ENCODE results near the gene RMND1. TPM values are rescaled to one million over a fixed set of nuclear protein-coding genes. Genes with fewer than 3 reads are reported as not detected.

The RMND1 gene
- total RNA-seq, 1 donor from 2014 or later = 18.5 TPM

DNA sequence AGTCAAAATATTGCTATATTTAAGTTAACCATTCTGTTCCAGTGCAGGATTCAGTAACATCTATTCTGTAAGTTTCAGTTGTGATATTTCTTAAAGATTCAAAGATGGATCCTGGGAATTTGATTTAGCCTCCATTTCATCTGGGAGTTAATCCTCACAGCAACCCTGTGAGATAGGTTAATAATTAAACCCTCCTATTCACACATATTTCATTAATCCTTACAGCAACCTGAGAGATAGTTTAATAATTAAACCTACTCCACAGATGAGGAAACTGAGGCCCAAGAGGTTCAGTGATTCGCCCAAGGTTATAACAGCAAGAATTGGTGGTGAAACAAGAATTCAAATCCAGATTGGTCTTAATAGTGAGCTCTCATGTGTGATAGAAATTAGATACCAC lies 49.7 kb downstream of the RMND1 start:
- intact Hi-C loops (cut with micrococcal nuclease) = no loop called here
- no peaks in the 10 kb centered on the region for H3K27me3 Mint-ChIP-seq (ENCODE audit: low read depth)
- H3K36me3 Mint-ChIP-seq (ENCODE audit: low read depth) = peaks cover 51% of the 10 kb centered on the region
- no peaks in the 10 kb centered on the region for H3K9me3 Mint-ChIP-seq
- DNase-seq (ENCODE audit: low spot score) = no peak
- H3K4me1 Mint-ChIP-seq (ENCODE audit: low read depth) = peaks cover 39% of the 10 kb centered on the region
- no peak overlapping the region for H3K27ac Mint-ChIP-seq
- H3K4me3 Mint-ChIP-seq (ENCODE audit: low read depth) = no peak overlapping the region

- Mint-ChIP-seq H3K4me3 (ENCODE audit: low read depth) (no peak overlapping the region), H3K27ac (no peak overlapping the region), H3K4me1 (ENCODE audit: low read depth) (peaks cover 46% of the 10 kb centered on the region), H3K27me3 (ENCODE audit: low read depth) (no peaks in the 10 kb centered on the region), H3K36me3 (ENCODE audit: low read depth) (peaks cover 49% of the 10 kb centered on the region), H3K9me3 (no peaks in the 10 kb centered on the region)
- intact Hi-C loops (cut with micrococcal nuclease) = no loop called here
- no peak for DNase-seq (ENCODE audit: low spot score)
Observed at GRCh38 chr6:151400473-151400872, 51.5 kb downstream of the RMND1 start.

DNA sequence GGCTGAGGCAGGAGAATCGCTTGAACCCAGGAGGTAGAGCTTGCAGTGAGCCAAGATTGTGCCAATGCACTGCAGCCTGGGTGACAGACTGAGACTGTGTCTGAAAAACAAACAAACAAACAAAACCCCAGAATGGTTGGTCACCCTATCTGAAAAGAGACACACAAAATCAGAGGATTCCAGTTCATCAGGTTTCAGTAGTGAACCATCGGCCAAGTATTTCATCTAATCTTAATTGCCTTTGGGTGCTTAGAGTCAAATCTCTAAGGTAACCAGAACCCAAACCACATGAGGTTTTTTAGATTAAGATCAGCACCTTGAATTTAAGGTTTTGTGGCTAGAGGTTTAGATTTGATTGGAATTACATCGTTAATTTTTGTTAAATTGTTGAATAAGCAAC lies 52.2 kb downstream of the RMND1 start:
- intact Hi-C loops (cut with micrococcal nuclease) = loop anchor here (10.0 kb wide), 1 partner anchor 905 kb away; no protein-coding TSS in a partner anchor
- no peak overlapping the region for H3K4me3 Mint-ChIP-seq (ENCODE audit: low read depth)

GRCh38 chr6:151393410-151393809 lies 58.5 kb downstream of the RMND1 start:
- no peak for DNase-seq (ENCODE audit: low spot score)
- H3K27me3 Mint-ChIP-seq (ENCODE audit: low read depth) = no peaks in the 10 kb centered on the region
- H3K36me3 Mint-ChIP-seq (ENCODE audit: low read depth) = peaks cover 44% of the 10 kb centered on the region
- no peak overlapping the region for H3K27ac Mint-ChIP-seq
- H3K4me3 Mint-ChIP-seq (ENCODE audit: low read depth) = peak overlapping the region; percentile 93
- intact Hi-C loops (cut with micrococcal nuclease) = loop anchor here (5.0 to 10.0 kb wide), 2 partner anchors 526 to 911 kb away; partner anchors contain the start of gene MTHFD1L
- H3K4me1 Mint-ChIP-seq (ENCODE audit: low read depth) = peaks cover 50% of the 10 kb centered on the region
- H3K9me3 Mint-ChIP-seq = no peaks in the 10 kb centered on the region

More for the DNA sequence above, 52.2 kb downstream of the RMND1 start:
- DNase-seq (ENCODE audit: low spot score) = no peak
- peaks cover 57% of the 10 kb centered on the region for H3K36me3 Mint-ChIP-seq (ENCODE audit: low read depth)
- H3K27ac Mint-ChIP-seq = no peak overlapping the region
- H3K9me3 Mint-ChIP-seq = no peaks in the 10 kb centered on the region
- no peaks in the 10 kb centered on the region for H3K27me3 Mint-ChIP-seq (ENCODE audit: low read depth)
- peaks cover 51% of the 10 kb centered on the region for H3K4me1 Mint-ChIP-seq (ENCODE audit: low read depth)

GRCh38 chr6:151392427-151392826 lies 59.5 kb downstream of the RMND1 start:
- Mint-ChIP-seq H3K27ac (peak overlapping the region; percentile 95), H3K9me3 (no peaks in the 10 kb centered on the region), H3K4me1 (ENCODE audit: low read depth) (peaks cover 47% of the 10 kb centered on the region), H3K4me3 (ENCODE audit: low read depth) (peak overlapping the region; percentile 93), H3K36me3 (ENCODE audit: low read depth) (peaks cover 41% of the 10 kb centered on the region), H3K27me3 (ENCODE audit: low read depth) (no peaks in the 10 kb centered on the region)
- intact Hi-C loops (cut with micrococcal nuclease) = loop anchor here (5.0 to 10.0 kb wide), 2 partner anchors 525 to 912 kb away; partner anchors contain the start of gene MTHFD1L
- no peak for DNase-seq (ENCODE audit: low spot score)

DNA sequence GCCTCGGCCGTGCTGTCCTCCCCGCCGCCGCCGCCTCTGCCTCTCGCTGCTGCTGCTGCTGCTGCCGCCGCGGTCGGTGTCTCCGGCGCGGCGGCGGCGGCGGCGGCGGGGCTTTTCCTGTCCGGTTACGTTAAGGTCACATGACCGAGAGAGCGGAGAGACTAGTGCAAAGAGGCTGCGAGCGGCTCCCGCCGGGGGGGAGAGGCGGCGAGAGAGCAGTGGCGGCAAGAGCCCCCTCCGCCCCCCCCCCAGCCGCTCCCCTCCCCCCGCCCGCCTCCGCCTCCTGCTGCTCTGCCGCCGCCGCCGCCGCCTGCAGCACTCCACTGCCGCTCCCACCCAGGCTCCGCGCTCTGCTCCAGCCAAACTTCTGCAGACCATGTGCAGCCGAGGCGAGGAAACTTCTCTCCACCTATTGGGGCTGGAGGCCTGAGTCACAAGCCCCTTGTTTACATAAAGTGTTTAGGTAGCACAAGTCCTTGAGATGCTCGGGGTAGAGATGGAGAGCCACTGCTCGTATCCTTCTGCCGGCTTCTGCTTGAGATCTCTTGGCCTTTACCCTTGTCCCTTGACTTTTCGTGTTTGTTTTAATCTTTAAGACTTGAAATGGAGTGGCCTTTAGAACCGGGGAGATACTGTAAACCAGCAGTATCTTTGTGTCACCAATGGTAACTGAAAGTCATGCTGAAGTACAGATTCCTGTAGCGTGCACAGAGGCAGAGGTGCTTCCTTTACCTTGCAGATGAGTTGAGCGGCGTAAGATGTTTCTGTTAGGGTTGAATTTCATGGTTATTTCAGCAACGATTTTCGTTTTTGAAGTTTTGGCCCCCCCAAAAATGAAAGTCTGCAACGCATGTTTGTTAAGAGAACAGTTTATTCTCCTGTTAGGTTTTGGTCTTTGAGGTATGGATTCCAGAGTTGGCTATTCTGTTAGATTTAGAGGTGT lies 60.2 kb downstream of the RMND1 start, which contains the start of gene ZBTB2:
TSS of gene ZBTB2 (minus strand) at position 89 of the 943 bp plus-strand sequence. CDS start 17,922 bp downstream, outside the sequence.
- peak; percentile 57 for DNase-seq (ENCODE audit: low spot score)
- H3K27ac Mint-ChIP-seq = peak within 1 kb of the TSS; percentile 95
- peak within 1 kb of the TSS; percentile 93 for H3K4me3 Mint-ChIP-seq (ENCODE audit: low read depth)
- H3K4me1 Mint-ChIP-seq (ENCODE audit: low read depth) = peaks cover 48% of the 10 kb centered on the region
- H3K9me3 Mint-ChIP-seq = no peaks in the 10 kb centered on the region
- intact Hi-C loops (cut with micrococcal nuclease) = loop anchor here (2.0 to 10.0 kb wide), 3 partner anchors 524 to 1591 kb away; partner anchors contain the start of genes FBXO5 and MTHFD1L
- H3K36me3 Mint-ChIP-seq (ENCODE audit: low read depth) = peaks cover 37% of the 10 kb centered on the region
- no peaks in the 10 kb centered on the region for H3K27me3 Mint-ChIP-seq (ENCODE audit: low read depth)

DNA sequence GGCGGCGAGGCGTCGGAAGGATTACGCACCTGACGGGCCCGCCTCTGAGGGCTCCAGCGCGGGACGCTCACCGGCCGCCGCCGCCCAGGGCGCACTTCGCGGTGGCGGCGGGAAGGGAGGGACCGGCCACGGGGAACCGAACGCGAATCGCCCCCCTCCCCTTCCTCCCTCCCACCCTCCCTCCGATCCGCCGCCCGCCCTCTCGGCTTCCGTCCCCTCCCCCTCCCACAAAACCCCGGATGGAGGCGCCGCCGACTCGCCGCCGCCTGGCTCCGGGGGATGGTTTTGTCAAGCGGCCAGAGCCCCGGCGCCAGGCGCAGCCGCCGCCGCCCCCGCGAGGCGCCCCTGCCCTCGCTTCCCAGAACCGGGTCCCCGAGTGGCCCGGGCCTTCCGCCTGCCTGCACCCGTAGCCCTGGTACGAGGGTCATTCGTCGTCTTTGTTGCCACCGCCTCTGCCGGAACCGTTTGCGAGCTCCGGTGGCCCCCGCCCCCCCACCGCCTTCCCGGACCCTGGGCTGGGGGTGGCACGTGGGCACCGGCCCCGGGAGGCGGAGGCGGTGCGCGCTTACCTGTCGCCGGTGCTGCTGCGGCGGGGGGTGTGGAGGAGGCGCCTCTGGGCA lies 61.0 kb downstream of the RMND1 start:
- H3K4me1 Mint-ChIP-seq (ENCODE audit: low read depth) = peaks cover 46% of the 10 kb centered on the region
- peak overlapping the region; percentile 49 for H3K4me3 Mint-ChIP-seq (ENCODE audit: low read depth)
- no peaks in the 10 kb centered on the region for H3K27me3 Mint-ChIP-seq (ENCODE audit: low read depth)
- H3K27ac Mint-ChIP-seq = peak overlapping the region; percentile 55
- H3K9me3 Mint-ChIP-seq = no peaks in the 10 kb centered on the region
- peak; percentile 77 for DNase-seq (ENCODE audit: low spot score)
- intact Hi-C loops (cut with micrococcal nuclease) = loop anchor here (1.0 to 10.0 kb wide), 5 partner anchors 19 to 1592 kb away; partner anchors contain the start of genes FBXO5, MTHFD1L and RMND1
- H3K36me3 Mint-ChIP-seq (ENCODE audit: low read depth) = peaks cover 34% of the 10 kb centered on the region

DNA sequence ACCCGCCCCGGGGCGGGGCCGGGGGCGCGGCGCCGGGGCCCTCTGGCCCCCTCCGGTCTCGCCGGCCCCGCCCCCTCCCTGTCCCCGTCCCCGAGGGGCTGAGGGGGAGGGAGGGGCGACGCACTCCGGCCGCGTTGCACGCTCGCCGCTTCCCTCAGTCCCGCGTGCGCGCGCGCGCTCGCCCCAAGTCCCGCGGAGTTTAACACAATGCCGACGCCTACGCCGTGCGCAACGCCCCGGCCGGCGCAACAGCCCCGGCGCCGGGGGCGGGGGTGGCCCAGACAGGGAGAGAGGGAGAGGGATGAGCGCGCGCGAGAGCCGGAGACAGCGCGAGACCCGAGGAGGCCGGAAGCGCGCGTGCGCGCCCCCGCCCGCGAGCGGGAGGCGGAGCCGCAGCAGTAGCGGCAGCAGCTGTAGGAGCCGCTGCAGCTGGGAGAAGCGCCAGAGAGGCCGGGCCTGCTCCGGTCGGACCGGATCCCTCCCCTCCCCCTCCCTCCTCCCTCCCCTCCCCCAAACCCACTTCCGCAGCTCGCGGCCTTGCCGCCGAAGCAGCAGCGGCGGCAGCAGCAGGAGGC lies 61.6 kb downstream of the RMND1 start:
- Mint-ChIP-seq H3K4me3 (ENCODE audit: low read depth) (peak overlapping the region; percentile 49), H3K36me3 (ENCODE audit: low read depth) (peaks cover 36% of the 10 kb centered on the region), H3K4me1 (ENCODE audit: low read depth) (peaks cover 48% of the 10 kb centered on the region), H3K27ac (peak overlapping the region; percentile 55), H3K9me3 (no peaks in the 10 kb centered on the region), H3K27me3 (ENCODE audit: low read depth) (no peaks in the 10 kb centered on the region)
- peak; percentile 98 for DNase-seq (ENCODE audit: low spot score)
- intact Hi-C loops (cut with micrococcal nuclease) = loop anchor here (1.0 to 10.0 kb wide), 5 partner anchors 18 to 1592 kb away; partner anchors contain the start of genes FBXO5, MTHFD1L and RMND1

GRCh38 chr6:151389618-151390275 lies 62.2 kb downstream of the RMND1 start:
- H3K4me1 Mint-ChIP-seq (ENCODE audit: low read depth) = peaks cover 48% of the 10 kb centered on the region
- H3K27me3 Mint-ChIP-seq (ENCODE audit: low read depth) = no peaks in the 10 kb centered on the region
- no peaks in the 10 kb centered on the region for H3K9me3 Mint-ChIP-seq
- intact Hi-C loops (cut with micrococcal nuclease) = loop anchor here (1.0 to 10.0 kb wide), 7 partner anchors 9 to 1825 kb away; partner anchors contain the start of genes FBXO5, GINM1, MTHFD1L and RMND1
- peak overlapping the region; percentile 96 for H3K27ac Mint-ChIP-seq
- peak overlapping the region; percentile 95 for H3K4me3 Mint-ChIP-seq (ENCODE audit: low read depth)
- no peak for DNase-seq (ENCODE audit: low spot score)
- peaks cover 32% of the 10 kb centered on the region for H3K36me3 Mint-ChIP-seq (ENCODE audit: low read depth)

- Mint-ChIP-seq H3K4me1 (ENCODE audit: low read depth) (peaks cover 54% of the 10 kb centered on the region), H3K27me3 (ENCODE audit: low read depth) (no peaks in the 10 kb centered on the region), H3K9me3 (no peaks in the 10 kb centered on the region)
Observed at GRCh38 chr6:151388997-151389617, 62.8 kb downstream of the RMND1 start.

DNA sequence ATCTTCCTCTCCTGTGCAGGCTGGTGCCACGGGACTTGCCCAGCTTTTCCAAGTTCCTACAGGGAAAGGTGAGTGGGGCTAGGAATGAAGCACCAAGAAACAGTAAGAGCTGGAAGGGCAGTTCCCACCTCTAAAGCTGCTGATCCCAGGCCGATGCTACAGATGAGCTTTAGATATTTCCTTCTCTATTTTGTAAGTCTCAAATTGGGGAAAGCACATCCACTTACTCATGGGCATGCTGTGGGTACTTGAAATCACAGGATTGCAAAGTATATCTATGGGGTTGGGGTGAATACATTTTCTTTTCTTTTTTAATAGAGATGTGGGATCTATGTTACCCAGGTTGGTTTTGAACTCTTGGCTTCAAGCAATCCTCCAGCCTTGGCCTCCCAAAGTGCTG lies 63.7 kb downstream of the RMND1 start:
- Mint-ChIP-seq H3K4me3 (ENCODE audit: low read depth) (peak overlapping the region; percentile 51), H3K36me3 (ENCODE audit: low read depth) (peaks cover 33% of the 10 kb centered on the region), H3K27ac (peak overlapping the region; percentile 75), H3K4me1 (ENCODE audit: low read depth) (peaks cover 49% of the 10 kb centered on the region), H3K27me3 (ENCODE audit: low read depth) (no peaks in the 10 kb centered on the region), H3K9me3 (no peaks in the 10 kb centered on the region)
- DNase-seq (ENCODE audit: low spot score) = no peak
- intact Hi-C loops (cut with micrococcal nuclease) = loop anchor here (10.0 kb wide), 1 partner anchor 1823 kb away; the partner anchor contains the start of gene GINM1

More at GRCh38 chr6:151388997-151389617, 62.8 kb downstream of the RMND1 start:
- no peak for DNase-seq (ENCODE audit: low spot score)
- intact Hi-C loops (cut with micrococcal nuclease) = loop anchor here (1.0 to 10.0 kb wide), 2 partner anchors 9 to 1824 kb away; partner anchors contain the start of gene GINM1
- peak overlapping the region; percentile 96 for H3K27ac Mint-ChIP-seq
- H3K4me3 Mint-ChIP-seq (ENCODE audit: low read depth) = peak overlapping the region; percentile 95
- peaks cover 33% of the 10 kb centered on the region for H3K36me3 Mint-ChIP-seq (ENCODE audit: low read depth)
